GM20431 (cell line): Measurements from ENCODE around the gene CALHM3.

Experiments
- in situ Hi-C: fragments of 300-500 bp; cut with MseI, MboI; formaldehyde crosslinking; loops from one replicate; pipeline ENCODE4 v1.15.0; 2020; ENCODE audit warnings: low sequenced_read_pairs; ENCODE audit not compliant: unreplicated experiment

CALHM3 gene

DNA sequence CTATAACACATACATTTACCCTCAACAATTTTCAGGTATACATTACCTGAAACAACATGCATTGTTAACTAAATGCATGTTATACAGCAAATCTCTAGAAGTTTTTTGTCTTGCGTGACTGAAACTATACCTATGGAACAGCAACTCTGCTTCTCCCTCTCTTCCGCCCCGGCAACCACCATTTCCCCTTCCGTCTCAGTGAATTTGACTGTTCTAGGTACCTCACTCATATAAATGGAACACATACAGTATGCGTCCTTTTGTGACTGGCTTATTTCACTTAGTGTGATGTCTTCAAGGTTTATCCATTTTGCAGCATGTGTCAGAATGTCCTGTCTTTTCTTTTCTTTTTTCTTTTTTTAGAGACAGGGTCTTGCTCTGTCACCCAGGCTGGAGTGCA lies 49.4 kb downstream of the CALHM3 start:
- in situ Hi-C loops: no loop called here

DNA sequence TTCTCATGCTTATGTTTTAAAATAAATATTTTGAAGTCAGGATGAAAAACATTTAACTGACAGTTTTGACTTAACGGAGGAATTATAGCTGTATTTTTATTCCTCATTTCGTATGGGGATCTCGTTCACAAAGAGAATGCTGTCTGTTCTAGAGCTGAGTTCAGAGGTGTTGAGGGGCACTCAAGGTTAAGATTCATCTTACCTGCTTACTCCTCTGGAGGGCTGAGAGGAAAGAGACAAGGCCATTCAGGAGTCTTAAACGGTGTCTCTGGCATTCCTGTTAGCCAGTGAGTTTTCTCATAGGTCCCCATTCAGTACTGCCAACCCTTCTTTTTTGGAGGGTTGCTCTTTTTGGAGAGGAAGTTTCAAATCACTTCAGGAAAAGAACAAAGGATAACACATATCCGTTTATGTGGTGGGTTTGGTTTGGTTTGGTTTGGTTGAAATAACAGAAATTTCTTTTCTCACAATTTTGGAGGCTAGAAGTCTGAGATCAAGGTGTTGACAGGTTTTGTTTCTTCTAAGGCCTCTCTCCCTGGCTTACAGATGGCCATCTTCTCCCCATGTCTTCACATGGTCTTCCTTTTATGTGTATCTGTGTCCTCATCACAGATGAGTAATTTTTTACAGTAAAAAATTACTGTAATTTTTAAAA lies 49.9 kb downstream of the CALHM3 start:
- in situ Hi-C loops: no loop called here

DNA sequence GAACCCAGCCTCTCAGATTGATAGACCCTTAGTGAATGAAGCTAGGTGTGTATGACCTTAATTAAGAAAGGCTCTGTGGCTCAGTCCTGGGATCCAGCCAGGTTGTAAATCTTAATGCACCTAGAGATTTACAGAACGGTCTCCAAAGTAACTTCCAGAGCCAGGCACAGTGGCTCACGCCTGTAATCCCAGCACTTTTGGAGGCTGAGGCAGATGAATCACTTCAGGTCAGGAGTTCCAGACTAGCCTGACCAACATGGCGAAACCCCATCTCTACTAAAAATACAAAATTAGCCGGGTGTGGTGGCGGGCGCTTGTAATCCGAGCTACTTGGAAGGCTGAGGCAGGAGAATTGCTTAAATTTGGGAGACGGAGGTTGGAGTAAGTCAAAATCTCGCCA lies 51.2 kb downstream of the CALHM3 start:
- in situ Hi-C loops: no loop called here

DNA sequence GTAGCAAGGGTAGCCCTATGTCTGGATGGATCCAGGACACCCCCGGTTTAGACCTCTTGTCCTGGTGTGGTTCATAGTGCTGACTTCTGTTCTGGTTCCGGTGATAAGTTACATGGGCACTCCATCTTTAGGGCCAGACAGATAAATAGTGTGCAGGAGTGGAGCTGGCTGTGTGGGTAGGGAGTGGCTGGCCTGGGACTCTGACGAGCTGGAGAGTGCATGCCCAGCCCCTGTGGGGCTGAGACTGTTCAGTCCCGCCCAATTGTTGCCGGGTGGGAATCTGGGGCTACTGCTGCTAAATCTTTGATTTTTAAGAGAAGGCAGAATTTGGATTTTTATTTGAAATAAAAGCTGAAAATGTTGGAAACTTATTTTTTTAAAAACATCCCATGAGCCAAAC lies 55.3 kb downstream of the CALHM3 start:
- in situ Hi-C loops: no loop called here
